ENCODE data around the gene KCNMA1. TPM values are rescaled to one million over a fixed set of nuclear protein-coding genes. Genes with fewer than 3 reads are reported as not detected.

The KCNMA1 gene
- total and polyA plus RNA-seq, 9 of the 15 experiments (the other 6 are each of a cell fraction or from before 2014, with no cell fraction given): 0.01 to 0.95 (median 0.15) TPM; not detected in 4

GRCh38 chr10:77451886-77452285, 185.7 kb downstream of the KCNMA1 start:
- CTCF ChIA-PET (ENCODE audit: low intra/inter-chr PET ratio): no interaction called here
- no peaks in the 10 kb centered on the region for H3K9me1 ChIP-seq (ENCODE audit: control insufficient read depth, insufficient read depth, low read length)
- POLR2A ChIA-PET: no interaction called here
- peaks cover 0 to 7% of the 10 kb centered on the region in 2 experiments; a peak in 1 of 5 replicates for H3K27me3 ChIP-seq (ENCODE audit: control insufficient read depth in 2 of 2, insufficient read depth in 2 of 2, low read length in 2 of 2)
- no peak overlapping the region for H3K4me3 ChIP-seq
- H3K79me2 ChIP-seq (ENCODE audit: control insufficient read depth, insufficient read depth, low read length): no peaks in the 10 kb centered on the region
- no peaks in the 10 kb centered on the region for H3K36me3 ChIP-seq (ENCODE audit: control insufficient read depth, insufficient read depth, low read length)
- no peaks in the 10 kb centered on the region for H4K20me1 ChIP-seq (replicated peaks; ENCODE audit: control insufficient read depth, insufficient read depth, low read length)
- DNase-seq (ENCODE audit: extremely low read depth in 1 of 4, low spot score in 3 of 4) (no peak), ATAC-seq (no peak), FAIRE-seq (no peak)
- no peak overlapping the region for H2AFZ ChIP-seq (ENCODE audit: low read depth, low read length)
- in situ Hi-C loops (cut with MboI): no loop called here
- 0% methylated on average over 2 of the region's 2 CpGs for WGBS (ENCODE audit: insufficient coverage, low coverage, missing lambda C conversion rate)
- no peaks in the 10 kb centered on the region for H3K9me3 ChIP-seq (replicated peaks; ENCODE audit: control insufficient read depth, insufficient read depth, low read depth, low read length)
- no peaks in the 10 kb centered on the region for H3K4me1 ChIP-seq (replicated peaks in 1 of 2; ENCODE audit: control insufficient read depth in 2 of 2, insufficient read depth in 2 of 2, low read length in 2 of 2)
- BruUV-seq (replicated peaks): no TSS peak
- H3K4me2 ChIP-seq (ENCODE audit: insufficient read depth, low read length): no peak overlapping the region
- intact Hi-C loops (cut with micrococcal nuclease): no loop called here
- H3K27ac ChIP-seq (ENCODE audit: extremely low read depth, low read depth, low read length): no peak overlapping the region
- H3K9ac ChIP-seq (ENCODE audit: insufficient read depth in 1 of 2, low read depth in 2 of 2, low read length in 2 of 2): no peak overlapping the region
- TF ChIP-seq RHOXF2B (CRISPR knock-in tag; conservative IDR thresholded peaks at IDR 0.05): no peak
- TF ChIP-seq ATF4 (CRISPR knock-in tag; IDR thresholded peaks at IDR 0.05): no peak
- TF ChIP-seq ZBTB40 (IDR thresholded peaks at IDR 0.05): no peak
- TF ChIP-seq ZBTB40 (CRISPR knock-in tag; IDR thresholded peaks at IDR 0.05): no peak
- TF ChIP-seq ZNF79 (CRISPR knock-in tag; IDR thresholded peaks at IDR 0.05; ENCODE audit: low read depth): no peak
- TF ChIP-seq NR2C1 (IDR thresholded peaks at IDR 0.05): no peak
- no peak for TF ChIP-seq NR2C1 (tag; IDR thresholded peaks at IDR 0.05)
- TF ChIP-seq PURB (CRISPR knock-in tag; IDR thresholded peaks at IDR 0.05; ENCODE audit: low read depth): no peak
- TF ChIP-seq ATF1 (CRISPR knock-in tag; IDR thresholded peaks at IDR 0.05): no peak
- TF ChIP-seq ATF1 (tag; IDR thresholded peaks at IDR 0.05): no peak
- no peak for TF ChIP-seq THRA (IDR thresholded peaks at IDR 0.05)
- TF ChIP-seq ARHGAP35 (IDR thresholded peaks at IDR 0.05; ENCODE audit: partially characterized antibody): no peak
- no peak for TF ChIP-seq HOXB6 (CRISPR knock-in tag; IDR thresholded peaks at IDR 0.05; ENCODE audit: borderline replicate concordance)
